ENCODE data around the gene MAGEC2. TPM values are rescaled to one million over a fixed set of nuclear protein-coding genes. Genes with fewer than 3 reads are reported as not detected.
A peak's percentile ranks its signal among the peaks of the same experiment; 100 is the strongest.

Gene MAGEC2
- 0.06 TPM in 1 of 2 replicates, not detected in the other for polyA plus RNA-seq (2011; rRNA removed)
- polyA plus RNA-seq (2012; cell fraction: cytosol; rRNA removed), result 0.03 TPM in 1 of 2 replicates, not detected in the other
- polyA plus RNA-seq (2012; cell fraction: nucleus; rRNA removed), result not detected in 2 replicates
- not detected in 3 replicates for polyA plus RNA-seq (2017; fragmentation: RNase III; extraction: RNeasy Plus Mini Kit Qiagen cat#74134 plus additional on column Dnase treatment)
- not detected in 2 replicates for polyA minus RNA-seq (2011; rRNA and poly(A)+ RNA removed)

- no peaks in the 10 kb centered on the region for H3K9me3 ChIP-seq
- FAIRE-seq, result no peak
- DNase-seq (ENCODE audit: low read depth in 1 of 2, low spot score in 1 of 2), result no peak
- CTCF ChIA-PET, result no interaction called here
- no peaks in the 10 kb centered on the region for H3K4me1 ChIP-seq
- H3K4me2 ChIP-seq, result no peak within 1 kb of the TSS
- POLR2A ChIA-PET, result no interaction called here
- ATAC-seq, result no peak
- TF ChIP-seq FOSL2 (IDR thresholded peaks at IDR 0.05) (no peak), FOSL2 (CRISPR knock-in tag; IDR thresholded peaks at IDR 0.05) (no peak), REST (IDR thresholded peaks at IDR 0.05) (no peak), MAX (IDR thresholded peaks at IDR 0.05) (no peak), RFX5 (IDR thresholded peaks at IDR 0.05) (no peak), ZFP36 (IDR thresholded peaks at IDR 0.05; ENCODE audit: borderline replicate concordance, partially characterized antibody) (no peak), CEBPB (IDR thresholded peaks at IDR 0.05) (no peak), SMC3 (IDR thresholded peaks at IDR 0.05) (no peak), POLR2A (IDR thresholded peaks at IDR 0.05; ENCODE audit: low read length) (no peak)
- no peak within 1 kb of the TSS for H3K4me3 ChIP-seq
- H3K27ac ChIP-seq, result no peak within 1 kb of the TSS
- WGBS (ENCODE audit: missing lambda C conversion rate), result 62% methylated on average over 19 of the region's 28 CpGs
Measured at GRCh38 chrX:142204522-142205433, at the start of gene MAGEC2. TSS of gene MAGEC2 (minus strand) at chrX:142205290. CDS start at chrX:142203987, 1,303 bp downstream.

- H3K27ac ChIP-seq, result no peak overlapping the region
- FAIRE-seq (peak; percentile 91), ATAC-seq (no peak), DNase-seq (ENCODE audit: low read depth in 1 of 2, low spot score in 1 of 2) (peak in 1 of 2 experiments; percentile 1)
- ChIA-PET CTCF (no interaction called here), POLR2A (no interaction called here)
- H3K4me2 ChIP-seq, result no peak overlapping the region
- H3K9me3 ChIP-seq, result no peaks in the 10 kb centered on the region
- no peaks in the 10 kb centered on the region for H3K4me1 ChIP-seq
- no peak overlapping the region for H3K4me3 ChIP-seq
- TF ChIP-seq TP53 (CRISPR knock-in tag; IDR thresholded peaks at IDR 0.05) (no peak), SMC3 (IDR thresholded peaks at IDR 0.05) (no peak), CBX8 (IDR thresholded peaks at IDR 0.05) (no peak), JUN (IDR thresholded peaks at IDR 0.05) (no peak), RAD21 (conservative IDR thresholded peaks at IDR 0.05 in 1 of 2, IDR thresholded peaks at IDR 0.05 in 1 of 2) (no peak), REST (IDR thresholded peaks at IDR 0.05) (no peak), KDM1A (IDR thresholded peaks at IDR 0.05; ENCODE audit: low read depth) (no peak), MYC (IDR thresholded peaks at IDR 0.05; ENCODE audit: borderline replicate concordance, low read length) (no peak), HMGXB4 (CRISPR knock-in tag; IDR thresholded peaks at IDR 0.05; ENCODE audit: borderline replicate concordance) (no peak), EHMT2 (IDR thresholded peaks at IDR 0.05; ENCODE audit: low read depth) (no peak), NR3C1 (IDR thresholded peaks at IDR 0.05) (no peak), CHD4 (IDR thresholded peaks at IDR 0.05; ENCODE audit: borderline replicate concordance) (no peak), NPAS2 (CRISPR knock-in tag; IDR thresholded peaks at IDR 0.05; ENCODE audit: borderline replicate concordance) (no peak)
- 10% methylated on average over 4 of the region's 4 CpGs for WGBS (ENCODE audit: missing lambda C conversion rate)
Measured at GRCh38 chrX:142251680-142252079, 46.6 kb upstream of the MAGEC2 start.

Measured in A549 (cell line).